H4 (cell line): ENCODE measurements around the gene CD164L2. TPM values are rescaled to one million over a fixed set of nuclear protein-coding genes. Genes with fewer than 3 reads are reported as not detected.
"Not testable (repeated sequence)": the region's sequence is repeated elsewhere in the genome, so short reads cannot be mapped to it uniquely, and the experiment has no call there.

Experiments used
- DNase-seq: peaks from one replicate; pipeline ENCODE4 v3.0.0-alpha.2; 2015; ENCODE audit warnings: low spot score
- total RNA-seq: library from RNA; depleted of rRNA; stranded (reverse); fragments of >200 nt; shearing (Covaris generic); gene quantifications from 2 replicates; pipeline ENCODE4 v1.2.3, GENCODE V29; 2014

The CD164L2 gene
- total RNA-seq, 1 experiment from 2014 or later: not detected

DNA sequence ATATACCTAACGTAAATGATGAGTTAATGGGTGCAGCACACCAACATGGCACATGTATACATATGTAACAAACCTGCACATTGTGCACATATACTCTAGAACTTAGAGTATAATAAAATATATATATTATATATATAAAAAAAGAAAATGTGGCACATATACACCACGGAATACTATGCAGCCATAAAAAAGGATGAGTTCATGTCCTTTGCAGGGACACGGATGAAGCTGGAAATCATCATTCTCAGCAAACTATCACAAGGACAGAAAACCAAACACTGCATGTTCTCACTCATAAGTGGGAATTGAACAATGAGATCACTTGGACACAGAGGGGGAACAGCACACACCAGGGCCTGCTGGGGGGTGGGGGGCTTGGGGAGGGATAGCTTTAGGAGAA is 1.7 kb upstream of the CD164L2 start:
- not testable (repeated sequence) for DNase-seq

DNA sequence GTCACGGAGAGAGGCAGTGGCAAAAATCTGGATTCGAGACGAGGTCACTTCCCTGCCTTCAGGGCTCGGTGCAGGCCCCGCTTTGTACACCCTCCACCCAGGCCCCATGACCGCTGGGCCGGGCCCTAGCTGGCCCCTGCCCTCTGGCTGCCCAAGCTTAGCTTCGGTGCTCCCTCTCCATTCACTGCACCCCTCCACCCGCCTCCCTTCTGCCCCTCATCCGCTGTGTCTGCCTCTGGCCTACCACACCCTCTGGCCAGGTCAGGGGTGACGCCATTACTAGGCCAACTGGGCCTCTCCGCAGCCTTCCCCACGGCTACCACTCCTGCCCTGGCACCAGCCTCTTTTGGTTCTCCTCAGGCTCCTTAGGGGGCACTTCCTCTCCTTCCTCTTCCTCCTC is 528 bp upstream of the CD164L2 start:
- no peak for DNase-seq

DNA sequence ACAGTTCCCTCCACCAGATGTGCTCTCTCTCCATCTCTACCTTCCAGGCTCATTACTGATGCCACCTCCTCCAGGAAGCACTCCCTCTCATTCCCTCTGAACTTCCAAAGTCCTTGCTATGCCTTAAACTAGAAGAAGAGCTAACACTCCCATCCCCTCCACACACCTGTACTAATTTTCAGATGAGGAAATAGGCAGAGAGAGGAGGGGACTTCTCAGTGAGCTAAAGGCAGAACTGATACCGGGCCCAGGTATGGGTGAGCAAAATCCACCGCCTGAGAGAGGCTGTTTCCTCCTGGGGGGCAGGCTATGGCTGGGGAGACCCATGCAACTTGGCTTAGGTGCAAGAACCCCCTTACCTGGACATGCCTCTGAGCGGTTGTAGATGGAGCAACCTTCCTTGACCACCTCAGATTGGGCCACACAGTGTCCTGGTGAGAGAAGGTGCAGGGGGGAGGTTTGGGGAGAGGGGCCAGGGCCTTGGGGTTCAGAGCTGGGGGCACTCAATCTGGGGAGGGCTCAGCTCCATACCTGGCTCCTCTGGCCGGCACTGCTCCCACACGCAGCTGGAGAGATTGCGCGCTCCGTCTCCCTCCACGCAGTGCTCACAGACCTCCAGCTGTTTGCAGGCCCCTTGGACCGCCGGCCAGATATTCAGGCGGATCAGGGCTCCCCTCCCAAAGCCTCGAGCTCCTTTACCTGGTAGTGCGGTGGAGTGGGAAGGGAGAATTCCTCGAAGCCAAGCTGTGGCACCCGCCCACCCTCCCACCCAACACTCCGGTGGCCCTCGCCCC is 967 bp downstream of the CD164L2 start:
- DNase-seq: no peak

GRCh38 chr1:27380766-27381733 is 2.1 kb downstream of the CD164L2 start:
- DNase-seq: no peak

GRCh38 chr1:27380224-27380623 is 2.9 kb downstream of the CD164L2 start:
- DNase-seq: no peak

DNA sequence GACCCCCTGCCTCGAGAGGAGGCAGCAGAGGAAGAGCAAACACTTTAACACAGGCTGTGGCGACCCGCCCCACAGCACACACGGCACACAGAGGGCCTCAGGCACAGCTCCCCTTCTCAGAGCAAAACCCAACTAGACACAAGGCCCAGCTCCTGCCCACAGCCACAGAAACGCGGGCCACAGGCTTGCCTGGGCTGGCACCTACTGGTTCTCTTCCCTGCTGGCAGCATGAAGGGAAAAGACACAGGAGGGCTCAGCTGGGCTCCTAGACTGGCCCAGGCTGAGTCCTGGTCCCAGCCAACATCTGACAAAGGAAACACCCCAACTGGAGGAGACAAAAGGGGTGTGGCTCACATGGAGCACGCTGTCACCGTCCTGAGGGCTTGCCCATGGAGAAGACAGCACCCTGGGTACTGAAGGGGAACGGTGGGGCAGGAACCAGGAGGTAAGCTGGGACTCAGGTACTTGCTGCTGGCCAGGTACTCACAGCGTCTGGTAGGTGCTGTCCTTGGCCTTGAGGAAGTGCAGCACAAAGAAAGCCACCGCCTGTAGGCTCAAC is 3.5 kb downstream of the CD164L2 start:
- DNase-seq: no peak

GRCh38 chr1:27377760-27378495 is 5.2 kb downstream of the CD164L2 start:
- DNase-seq: no peak

DNA sequence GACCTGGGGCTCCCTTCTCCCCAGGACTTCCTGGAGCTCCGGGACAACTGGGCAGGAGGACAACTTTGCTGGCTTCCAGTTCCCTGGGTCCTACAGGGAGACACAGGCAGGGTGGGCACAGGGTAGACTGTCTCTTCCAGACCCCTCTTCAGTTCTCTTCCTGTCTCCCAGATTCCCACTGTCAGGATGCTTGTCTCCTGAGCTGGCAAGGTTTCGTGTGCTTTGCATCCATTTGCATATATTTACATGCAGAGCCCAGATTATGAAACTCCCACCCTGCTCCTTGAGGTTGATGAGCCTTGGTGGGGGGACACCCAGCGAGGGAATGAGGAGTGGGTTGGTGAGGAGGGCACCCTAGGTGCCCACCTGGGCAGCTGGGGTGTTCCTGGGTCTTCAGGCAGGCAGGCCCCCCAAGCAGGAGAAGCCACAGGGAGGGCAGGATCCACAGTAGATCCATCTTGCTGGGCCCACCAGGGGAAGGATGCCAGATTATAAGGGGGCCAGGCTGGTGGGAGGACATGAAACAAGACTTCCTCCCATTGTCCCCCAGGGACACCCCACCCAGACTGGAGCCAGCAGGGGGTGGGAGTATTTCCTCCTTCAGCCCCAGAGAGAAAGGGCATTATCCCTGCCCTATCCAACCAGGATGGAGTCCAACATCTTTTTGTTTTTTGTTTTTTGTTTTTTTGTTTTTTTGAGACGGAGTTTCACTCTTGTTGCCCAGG is 8.6 kb downstream of the CD164L2 start, which contains the start of gene FCN3:
Gene FCN3 (minus strand): TSS at position 463 of the 725 bp plus-strand sequence. CDS start 6 bp downstream, at position 457.
- DNase-seq: no peak

DNA sequence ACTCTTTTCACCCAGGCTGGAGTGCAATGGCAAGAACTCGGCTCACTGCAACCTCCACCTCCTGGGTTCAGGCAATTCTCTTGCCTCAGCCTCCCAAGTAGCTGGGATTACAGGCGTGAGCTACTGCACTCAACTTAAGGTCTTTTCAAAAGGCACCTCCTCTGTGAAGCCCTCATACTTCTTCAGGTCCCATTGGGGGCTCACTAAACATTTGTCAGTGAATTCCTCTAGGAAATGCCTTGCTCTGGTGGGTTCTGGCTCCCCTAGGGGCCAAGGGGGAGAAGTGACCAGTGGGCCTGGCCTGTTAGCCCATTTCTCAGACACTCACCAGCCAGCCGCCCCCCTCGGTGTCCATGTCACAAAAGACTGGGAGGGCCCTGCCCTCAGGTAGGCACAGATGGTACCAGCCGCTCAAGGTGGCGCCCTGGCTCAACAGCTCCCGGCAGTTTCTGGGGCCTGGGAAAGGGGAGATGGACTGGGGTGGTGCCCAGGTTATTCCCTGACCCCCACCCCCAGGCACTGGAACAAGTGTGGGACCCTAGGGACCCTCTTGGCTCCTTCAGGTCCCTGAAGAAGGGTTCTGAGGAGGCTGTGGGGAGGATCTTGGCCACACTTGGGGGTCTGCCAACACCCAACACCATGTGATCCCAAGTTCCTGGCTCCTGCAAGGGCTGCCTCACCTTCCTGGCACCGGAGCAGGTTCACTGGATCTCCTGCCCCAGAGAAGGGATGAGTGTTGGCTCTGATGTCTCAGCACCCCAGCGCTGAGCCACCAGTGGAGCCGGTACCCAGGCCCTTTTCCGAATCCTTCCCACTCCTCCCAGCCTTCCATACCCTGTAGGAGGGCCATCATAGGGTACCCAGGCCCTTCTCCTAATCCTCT is 10.1 kb downstream of the CD164L2 start:
- DNase-seq: no peak

- no peak for DNase-seq
Observed at GRCh38 chr1:27372022-27372807, 10.9 kb downstream of the CD164L2 start.

GRCh38 chr1:27368869-27369582 is 14.1 kb downstream of the CD164L2 start:
- no peak for DNase-seq

GRCh38 chr1:27367160-27367650 is 15.9 kb downstream of the CD164L2 start:
- DNase-seq: no peak

GRCh38 chr1:27366411-27367159 is 16.5 kb downstream of the CD164L2 start, which contains the start of gene MAP3K6:
MAP3K6 (minus strand) TSS chr1:27366961; CDS start chr1:27366597, 364 bp downstream.
- peak; percentile 74 for DNase-seq

DNA sequence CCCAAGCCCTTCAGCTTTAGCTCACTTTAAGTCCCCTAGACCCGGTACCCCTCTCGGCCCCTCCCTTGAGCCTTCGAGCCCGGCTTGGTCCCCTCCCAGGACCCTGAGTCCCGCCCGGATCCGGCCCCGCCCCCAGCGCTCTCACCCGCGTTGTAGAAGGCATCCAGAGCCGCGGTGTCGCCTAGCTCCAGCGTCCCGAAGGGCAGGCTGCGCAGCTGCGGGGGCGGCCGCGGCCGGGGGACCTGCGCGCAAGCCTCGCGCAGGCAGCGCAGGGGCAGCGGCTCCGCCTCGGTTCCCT is 17.1 kb downstream of the CD164L2 start:
- DNase-seq: peak; percentile 65

GRCh38 chr1:27365372-27366112 is 17.6 kb downstream of the CD164L2 start:
- peak; percentile 77 for DNase-seq

- no peak for DNase-seq
Observed at GRCh38 chr1:27364696-27365371, 18.3 kb downstream of the CD164L2 start.
